ENCODE data around the gene PDE4B. TPM values are rescaled to one million over a fixed set of nuclear protein-coding genes. Genes with fewer than 3 reads are reported as not detected.

Gene PDE4B
- total RNA-seq, 2 donors from 2014 or later = 18.1 to 55.4 TPM

DNA sequence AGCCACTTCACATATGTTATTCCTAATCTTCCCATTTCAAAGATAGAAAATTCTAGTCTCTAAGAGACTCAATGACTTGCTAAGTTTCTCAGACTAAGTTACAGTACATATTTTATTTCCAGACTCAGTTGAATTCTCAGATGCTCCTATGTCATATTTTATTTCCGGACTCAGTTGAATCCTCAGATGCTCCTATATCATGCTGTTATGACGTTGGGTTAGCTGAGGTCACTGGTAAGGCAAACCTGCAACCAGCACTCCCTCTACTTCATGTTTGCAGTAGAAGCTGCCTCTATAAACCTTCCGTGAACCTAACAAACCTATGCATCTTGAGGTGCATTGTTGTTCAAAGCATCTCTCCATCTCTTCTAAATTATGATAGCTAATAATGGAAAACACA is 554.2 kb downstream of the PDE4B start:
- H3K27ac ChIP-seq = no peak overlapping the region

DNA sequence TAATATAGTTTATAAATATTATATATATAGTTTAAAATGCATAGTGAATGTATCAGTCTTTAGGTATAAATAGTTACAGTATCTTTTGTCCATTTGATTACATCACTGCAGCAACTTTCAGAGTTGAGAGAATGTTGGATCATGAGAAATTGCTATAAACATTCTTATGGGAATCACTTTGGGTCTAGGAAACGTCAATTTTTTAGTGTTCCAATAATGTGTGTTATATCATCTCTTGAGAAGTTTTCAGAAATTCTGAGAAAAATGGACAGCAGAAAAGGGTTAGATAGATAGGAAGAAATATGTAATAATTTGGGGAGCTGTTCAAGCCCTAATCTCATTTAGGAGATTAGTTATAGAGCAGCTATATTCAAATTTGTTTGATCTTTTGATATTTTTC is 556.1 kb downstream of the PDE4B start:
- Histone ChIP-seq H3K9me3 (no peaks in the 10 kb centered on the region), H3K36me3 (no peaks in the 10 kb centered on the region), H3K4me3 (no peak overlapping the region), H3K27ac (peak overlapping the region in 1 of 2 donors; percentile 49), H3K27me3 (replicated peaks; ENCODE audit: insufficient read depth) (no peaks in the 10 kb centered on the region), H3K4me1 (replicated peaks) (peaks cover 11% of the 10 kb centered on the region)
- 60% methylated on average over 1 of the region's 1 CpG for WGBS
- DNase-seq (ENCODE audit: low spot score) = no peak
- intact Hi-C loops (cut with DNase I) = no loop called here
- TF ChIP-seq, protein P1, sequence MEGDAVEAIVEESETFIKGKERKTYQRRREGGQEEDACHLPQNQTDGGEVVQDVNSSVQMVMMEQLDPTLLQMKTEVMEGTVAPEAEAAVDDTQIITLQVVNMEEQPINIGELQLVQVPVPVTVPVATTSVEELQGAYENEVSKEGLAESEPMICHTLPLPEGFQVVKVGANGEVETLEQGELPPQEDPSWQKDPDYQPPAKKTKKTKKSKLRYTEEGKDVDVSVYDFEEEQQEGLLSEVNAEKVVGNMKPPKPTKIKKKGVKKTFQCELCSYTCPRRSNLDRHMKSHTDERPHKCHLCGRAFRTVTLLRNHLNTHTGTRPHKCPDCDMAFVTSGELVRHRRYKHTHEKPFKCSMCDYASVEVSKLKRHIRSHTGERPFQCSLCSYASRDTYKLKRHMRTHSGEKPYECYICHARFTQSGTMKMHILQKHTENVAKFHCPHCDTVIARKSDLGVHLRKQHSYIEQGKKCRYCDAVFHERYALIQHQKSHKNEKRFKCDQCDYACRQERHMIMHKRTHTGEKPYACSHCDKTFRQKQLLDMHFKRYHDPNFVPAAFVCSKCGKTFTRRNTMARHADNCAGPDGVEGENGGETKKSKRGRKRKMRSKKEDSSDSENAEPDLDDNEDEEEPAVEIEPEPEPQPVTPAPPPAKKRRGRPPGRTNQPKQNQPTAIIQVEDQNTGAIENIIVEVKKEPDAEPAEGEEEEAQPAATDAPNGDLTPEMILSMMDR (IDR thresholded peaks at IDR 0.05) = no peak
- TF ChIP-seq POLR2AphosphoS5 (IDR thresholded peaks at IDR 0.05) (no peak), POLR2A (IDR thresholded peaks at IDR 0.05) (no peak)

More for the DNA sequence above, 554.2 kb downstream of the PDE4B start:
- H3K36me3 ChIP-seq = no peaks in the 10 kb centered on the region
- H3K27me3 ChIP-seq (replicated peaks; ENCODE audit: insufficient read depth) = no peaks in the 10 kb centered on the region
- TF ChIP-seq POLR2AphosphoS5 (IDR thresholded peaks at IDR 0.05) (no peak), POLR2A (IDR thresholded peaks at IDR 0.05) (no peak)
- TF ChIP-seq, protein P1 (IDR thresholded peaks at IDR 0.05) = no peak
- 79% methylated on average over 3 of the region's 3 CpGs for WGBS
- peaks cover 2% of the 10 kb centered on the region for H3K4me1 ChIP-seq (replicated peaks)
- H3K9me3 ChIP-seq = no peaks in the 10 kb centered on the region
- no peak overlapping the region for H3K4me3 ChIP-seq
- no peak for DNase-seq (ENCODE audit: low spot score)
- intact Hi-C loops (cut with DNase I) = no loop called here

DNA sequence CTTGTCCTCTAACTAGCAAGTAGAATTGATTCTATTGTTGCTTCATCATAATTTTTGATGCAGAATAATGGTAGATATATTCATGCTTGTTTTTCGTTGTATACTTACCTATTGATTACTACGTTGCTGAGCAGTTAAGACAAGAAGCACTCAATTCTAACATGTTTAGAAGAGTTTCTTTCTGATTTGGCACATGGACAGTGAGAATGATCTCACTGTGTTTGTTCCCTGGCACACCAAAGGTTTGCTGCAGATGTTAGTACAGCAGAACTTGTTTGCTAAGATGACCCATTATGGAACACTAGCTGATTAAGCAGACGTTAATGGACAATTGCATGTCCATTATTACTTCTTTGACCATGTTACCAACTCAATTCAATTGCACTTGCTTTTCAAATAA is 556.5 kb downstream of the PDE4B start:
- TF ChIP-seq POLR2A (IDR thresholded peaks at IDR 0.05) = no peak
- peak; percentile 36 for TF ChIP-seq POLR2AphosphoS5 (IDR thresholded peaks at IDR 0.05)
- Histone ChIP-seq H3K4me3 (no peak overlapping the region), H3K36me3 (no peaks in the 10 kb centered on the region), H3K9me3 (no peaks in the 10 kb centered on the region), H3K27ac (peak overlapping the region in 1 of 2 donors; percentile 49), H3K27me3 (replicated peaks; ENCODE audit: insufficient read depth) (no peaks in the 10 kb centered on the region), H3K4me1 (replicated peaks) (peaks cover 14% of the 10 kb centered on the region)
- WGBS = 27% methylated on average over 3 of the region's 3 CpGs
- peak; percentile 12 for DNase-seq (ENCODE audit: low spot score)
- intact Hi-C loops (cut with DNase I) = no loop called here

DNA sequence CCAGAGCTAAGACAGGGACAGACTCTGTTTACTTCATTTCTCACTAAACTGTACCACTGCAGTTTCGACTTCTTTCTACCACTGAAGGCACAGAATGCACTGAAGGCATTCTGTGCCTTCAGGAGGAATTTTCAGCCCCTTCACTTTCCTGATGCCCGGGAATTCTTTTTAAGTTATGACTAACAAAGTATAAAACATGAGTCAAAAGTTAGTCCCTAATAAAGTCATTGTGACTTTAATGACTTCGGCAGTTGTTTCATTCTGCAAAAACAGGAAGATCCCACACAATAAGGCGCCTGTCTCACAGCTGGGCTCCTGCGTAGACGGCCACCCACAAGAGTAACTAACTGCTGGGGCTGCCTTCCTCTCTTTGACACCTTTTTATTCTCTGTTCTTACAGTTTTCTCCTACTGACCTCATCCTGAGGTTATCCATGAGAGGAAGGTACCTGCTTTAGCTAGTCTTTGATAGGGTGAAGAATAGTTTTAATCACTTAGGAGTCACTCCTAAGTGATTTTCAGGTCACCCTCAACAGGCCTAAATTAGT is 557.4 kb downstream of the PDE4B start:
- Histone ChIP-seq H3K27ac (peak overlapping the region; percentile 24 to 49), H3K36me3 (no peaks in the 10 kb centered on the region), H3K9me3 (no peaks in the 10 kb centered on the region), H3K27me3 (replicated peaks; ENCODE audit: insufficient read depth) (no peaks in the 10 kb centered on the region), H3K4me1 (replicated peaks) (peaks cover 16% of the 10 kb centered on the region), H3K4me3 (no peak overlapping the region)
- WGBS = 15% methylated on average over 6 of the region's 6 CpGs
- TF ChIP-seq POLR2AphosphoS5 (IDR thresholded peaks at IDR 0.05) (peak; percentile 30), POLR2A (IDR thresholded peaks at IDR 0.05) (no peak)
- peak; percentile 10 for DNase-seq (ENCODE audit: low spot score)
- intact Hi-C loops (cut with DNase I) = no loop called here

DNA sequence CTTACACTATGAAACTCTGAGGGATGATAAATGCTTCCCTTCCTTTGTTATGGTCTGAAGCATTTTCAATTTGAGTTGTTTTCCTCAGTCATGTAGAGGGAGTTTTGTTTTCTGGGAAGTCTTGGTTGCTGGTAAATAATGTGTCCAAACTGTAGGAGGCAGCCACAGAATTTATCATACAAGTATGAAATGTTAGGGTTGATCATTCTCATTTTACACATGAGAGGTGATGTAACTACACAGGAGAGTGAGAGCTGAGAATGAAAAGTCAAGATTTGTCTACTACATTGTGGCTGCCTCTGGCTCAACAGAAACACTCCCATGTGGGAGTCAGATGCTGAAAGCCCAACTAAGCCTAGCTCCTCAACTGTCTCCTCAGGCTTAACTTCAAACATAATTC is 558.8 kb downstream of the PDE4B start:
- H3K4me1 ChIP-seq (replicated peaks) = peaks cover 16% of the 10 kb centered on the region
- TF ChIP-seq POLR2AphosphoS5 (IDR thresholded peaks at IDR 0.05) = no peak
- no peak for TF ChIP-seq POLR2A (IDR thresholded peaks at IDR 0.05)
- TF ChIP-seq, protein P1 (IDR thresholded peaks at IDR 0.05) = no peak
- DNase-seq (ENCODE audit: low spot score) = no peak
- H3K4me3 ChIP-seq = no peak overlapping the region
- no peaks in the 10 kb centered on the region for H3K36me3 ChIP-seq
- H3K9me3 ChIP-seq = no peaks in the 10 kb centered on the region
- intact Hi-C loops (cut with DNase I) = no loop called here
- no peaks in the 10 kb centered on the region for H3K27me3 ChIP-seq (replicated peaks; ENCODE audit: insufficient read depth)
- H3K27ac ChIP-seq = peak overlapping the region in 1 of 2 donors; percentile 19

DNA sequence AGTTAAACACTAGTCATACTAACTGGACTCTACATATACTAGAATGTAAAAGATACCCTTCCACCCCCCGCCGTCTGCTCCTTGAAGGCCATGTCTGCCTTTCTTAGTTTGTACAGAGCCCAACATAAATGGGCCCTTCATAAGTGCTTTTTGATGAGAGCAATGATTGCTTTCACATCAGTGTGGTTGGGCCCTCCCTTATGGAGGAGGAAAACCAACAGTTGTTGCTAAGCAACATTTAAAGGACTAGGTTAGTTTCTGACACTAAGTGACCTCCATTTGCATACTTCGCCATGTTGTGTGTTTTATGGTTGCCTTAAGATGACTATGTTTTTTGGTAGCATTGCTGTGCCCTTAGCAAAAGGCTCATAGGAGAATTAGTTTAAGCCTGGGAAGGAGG is 559.2 kb downstream of the PDE4B start:
- intact Hi-C loops (cut with DNase I) = no loop called here
- 96% methylated on average over 3 of the region's 3 CpGs for WGBS

More for the DNA sequence above, 559.2 kb downstream of the PDE4B start:
- Histone ChIP-seq H3K36me3 (no peaks in the 10 kb centered on the region), H3K27ac (peak overlapping the region in 1 of 2 donors; percentile 36), H3K4me1 (replicated peaks) (peaks cover 16% of the 10 kb centered on the region), H3K4me3 (no peak overlapping the region), H3K9me3 (no peaks in the 10 kb centered on the region), H3K27me3 (replicated peaks; ENCODE audit: insufficient read depth) (no peaks in the 10 kb centered on the region)
- TF ChIP-seq, protein P1 (IDR thresholded peaks at IDR 0.05) = no peak
- TF ChIP-seq POLR2A (IDR thresholded peaks at IDR 0.05) (no peak), POLR2AphosphoS5 (IDR thresholded peaks at IDR 0.05) (no peak)
- no peak for DNase-seq (ENCODE audit: low spot score)
